ENCODE results near the gene GTF2H3.

The GTF2H3 gene

DNA sequence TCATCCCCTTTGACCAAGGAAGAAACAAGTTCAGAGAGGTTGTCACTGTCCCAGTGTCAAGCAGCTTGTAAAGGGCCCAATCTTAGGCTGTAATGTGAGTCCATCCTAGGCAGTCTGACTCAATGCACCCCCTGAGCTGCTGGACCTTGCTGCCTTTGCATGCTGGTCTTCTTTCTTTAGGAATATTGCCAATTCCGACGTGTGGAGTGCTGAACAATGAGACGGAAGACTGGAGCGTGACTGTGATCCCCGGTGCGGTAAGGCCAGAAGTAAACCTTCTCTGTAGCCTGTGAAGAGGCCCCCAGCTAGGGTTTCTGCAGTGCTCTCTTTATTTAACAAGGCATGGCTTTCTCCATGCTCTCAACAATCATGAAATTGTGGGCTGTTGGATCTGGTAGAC lies 38.2 kb downstream of the GTF2H3 start:
- no peaks in the 10 kb centered on the region for H4K20me1 ChIP-seq
- H3K4me1 ChIP-seq, result peaks cover 13% of the 10 kb centered on the region
- H3K4me3 ChIP-seq, result peak overlapping the region; percentile 85
- H3K4me2 ChIP-seq, result peak overlapping the region; percentile 100
- no peaks in the 10 kb centered on the region for H3K9me3 ChIP-seq
- H3K9ac ChIP-seq, result no peak overlapping the region
- peaks cover 12% of the 10 kb centered on the region; the same call in 1 of the 2 replicates for H3K36me3 ChIP-seq
- TF ChIP-seq Cebpa-rat (IDR thresholded peaks at IDR 0.05), result no peak
- no peak overlapping the region for H3K27ac ChIP-seq
- H3K27me3 ChIP-seq, result no peaks in the 10 kb centered on the region

DNA sequence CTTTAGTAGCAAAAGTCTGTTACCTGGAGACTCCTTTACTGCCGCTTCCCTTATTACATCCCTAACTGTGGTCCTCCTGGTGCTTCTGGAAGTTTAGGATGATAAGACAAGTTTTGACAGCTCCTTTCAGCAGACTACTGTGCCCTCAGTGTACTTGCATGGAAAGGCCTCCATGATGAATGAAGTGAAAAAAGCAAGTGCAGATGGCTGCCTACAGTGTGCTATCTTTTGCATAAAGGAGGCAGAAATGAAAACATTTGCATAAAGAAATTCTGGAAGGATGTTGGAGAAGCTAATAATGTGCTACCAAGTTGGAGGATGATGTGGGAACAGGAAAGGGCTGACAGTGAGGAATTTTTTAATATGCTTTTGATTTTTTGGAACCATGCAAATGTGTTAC lies 41.8 kb downstream of the GTF2H3 start:
- no peaks in the 10 kb centered on the region for H3K9me3 ChIP-seq
- no peak overlapping the region for H3K4me3 ChIP-seq
- H3K4me1 ChIP-seq, result peaks cover 13% of the 10 kb centered on the region
- H3K9ac ChIP-seq, result no peak overlapping the region
- peaks cover 19% of the 10 kb centered on the region; the same call in 1 of the 2 replicates for H3K36me3 ChIP-seq
- H3K27me3 ChIP-seq, result no peaks in the 10 kb centered on the region
- H4K20me1 ChIP-seq, result no peaks in the 10 kb centered on the region
- H3K27ac ChIP-seq, result no peak overlapping the region
- TF ChIP-seq Cebpa-rat (IDR thresholded peaks at IDR 0.05), result no peak
- no peak overlapping the region for H3K4me2 ChIP-seq

GRCh38 chr12:123676616-123677320 lies 43.1 kb downstream of the GTF2H3 start:
- H3K4me1 ChIP-seq, result peaks cover 3% of the 10 kb centered on the region
- H3K4me3 ChIP-seq, result no peak overlapping the region
- no peak overlapping the region for H3K27ac ChIP-seq
- peaks cover 21% of the 10 kb centered on the region; the same call in 1 of the 2 replicates for H3K36me3 ChIP-seq
- no peak for TF ChIP-seq Cebpa-rat (IDR thresholded peaks at IDR 0.05)
- H3K9ac ChIP-seq, result no peak overlapping the region
- H4K20me1 ChIP-seq, result no peaks in the 10 kb centered on the region
- H3K4me2 ChIP-seq, result no peak overlapping the region
- no peaks in the 10 kb centered on the region for H3K9me3 ChIP-seq
- H3K27me3 ChIP-seq, result no peaks in the 10 kb centered on the region

DNA sequence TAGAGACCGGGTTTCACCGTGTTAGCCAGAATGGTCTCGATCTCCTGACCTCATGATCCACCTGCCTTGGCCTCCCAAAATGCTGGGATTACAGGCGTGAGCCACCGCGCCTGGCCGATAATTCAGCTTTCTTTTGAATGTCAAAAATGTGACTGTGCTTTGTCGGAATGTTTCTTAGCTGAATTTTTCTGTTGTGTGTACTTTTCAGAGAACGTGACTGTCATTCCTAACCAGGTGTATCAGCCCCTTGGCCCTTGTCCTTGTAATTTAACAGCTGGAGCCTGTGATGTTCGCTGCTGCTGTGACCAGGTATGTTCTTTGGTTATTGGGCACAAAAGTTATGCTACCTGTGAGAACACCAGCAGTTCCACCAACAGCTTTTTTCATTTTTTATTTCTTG lies 45.4 kb downstream of the GTF2H3 start:
- Histone ChIP-seq H3K9me3 (no peaks in the 10 kb centered on the region), H3K4me1 (no peaks in the 10 kb centered on the region), H3K36me3 (peaks cover 21% of the 10 kb centered on the region; the same call in 1 of the 2 replicates), H3K27ac (no peak overlapping the region), H3K4me2 (no peak overlapping the region), H4K20me1 (no peaks in the 10 kb centered on the region), H3K9ac (no peak overlapping the region), H3K4me3 (no peak overlapping the region), H3K27me3 (no peaks in the 10 kb centered on the region)
- TF ChIP-seq Cebpa-rat (IDR thresholded peaks at IDR 0.05), result no peak

- Histone ChIP-seq H4K20me1 (no peaks in the 10 kb centered on the region), H3K27ac (no peak overlapping the region), H3K27me3 (no peaks in the 10 kb centered on the region), H3K4me1 (no peaks in the 10 kb centered on the region), H3K9me3 (no peaks in the 10 kb centered on the region), H3K36me3 (0 out of 2 replicates have a peak, but pooled peaks cover 9% of the 10 kb centered on the region), H3K4me2 (no peak overlapping the region), H3K9ac (no peak overlapping the region), H3K4me3 (no peak overlapping the region)
- TF ChIP-seq Cebpa-rat (IDR thresholded peaks at IDR 0.05), result no peak
Measured at GRCh38 chr12:123681605-123682004, 48.0 kb downstream of the GTF2H3 start.

GRCh38 chr12:123683964-123684363 lies 50.3 kb downstream of the GTF2H3 start:
- H3K4me2 ChIP-seq, result no peak overlapping the region
- no peak overlapping the region for H3K27ac ChIP-seq
- no peaks in the 10 kb centered on the region for H3K9me3 ChIP-seq
- H3K4me1 ChIP-seq, result no peaks in the 10 kb centered on the region
- no peak overlapping the region for H3K4me3 ChIP-seq
- H4K20me1 ChIP-seq, result no peaks in the 10 kb centered on the region
- no peak for TF ChIP-seq Cebpa-rat (IDR thresholded peaks at IDR 0.05)
- H3K9ac ChIP-seq, result no peak overlapping the region
- 0 out of 2 replicates have a peak, but pooled peaks cover 15% of the 10 kb centered on the region for H3K36me3 ChIP-seq
- H3K27me3 ChIP-seq, result no peaks in the 10 kb centered on the region

GRCh38 chr12:123686636-123687190 lies 53.1 kb downstream of the GTF2H3 start:
- Histone ChIP-seq H3K9ac (no peak overlapping the region), H3K4me1 (no peaks in the 10 kb centered on the region), H3K27me3 (no peaks in the 10 kb centered on the region), H3K4me3 (no peak overlapping the region), H3K36me3 (0 out of 2 replicates have a peak, but pooled peaks cover 12% of the 10 kb centered on the region), H3K4me2 (no peak overlapping the region), H3K9me3 (no peaks in the 10 kb centered on the region), H3K27ac (no peak overlapping the region), H4K20me1 (no peaks in the 10 kb centered on the region)
- TF ChIP-seq Cebpa-rat (IDR thresholded peaks at IDR 0.05), result no peak

DNA sequence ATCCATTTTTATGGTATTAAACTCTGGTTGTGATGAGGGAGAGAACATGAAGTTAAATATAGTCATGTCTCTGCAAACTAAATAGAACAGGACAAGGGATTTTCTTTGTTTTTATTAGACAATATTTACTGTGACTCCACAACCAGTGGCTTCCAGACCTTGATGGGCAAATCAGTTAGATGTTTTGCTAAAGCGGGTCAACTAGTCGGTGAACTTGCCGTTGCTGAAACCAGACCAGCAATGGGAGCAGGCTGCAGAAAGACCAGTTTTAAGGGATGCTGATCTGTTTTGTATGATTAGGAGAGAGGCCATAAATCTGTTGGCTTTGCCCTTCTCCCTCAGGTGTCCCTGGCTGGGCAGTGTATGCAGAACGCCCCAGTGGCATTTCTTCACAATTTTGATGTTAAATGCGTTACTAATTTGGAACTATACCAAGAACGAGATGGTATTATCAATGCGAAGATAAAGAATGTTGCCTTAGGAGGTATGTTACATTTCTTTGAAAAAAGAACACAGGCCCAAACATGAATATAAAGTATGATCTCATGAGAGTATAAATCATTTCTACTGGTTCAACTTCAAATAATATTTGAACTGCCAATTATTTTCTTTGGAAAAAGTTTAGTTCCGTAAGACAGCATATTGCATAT lies 56.7 kb downstream of the GTF2H3 start:
- Histone ChIP-seq H3K27me3 (no peaks in the 10 kb centered on the region), H3K9me3 (no peaks in the 10 kb centered on the region), H3K4me1 (no peaks in the 10 kb centered on the region), H3K36me3 (peaks cover 15% of the 10 kb centered on the region; the same call in 1 of the 2 replicates), H3K9ac (no peak overlapping the region), H3K27ac (no peak overlapping the region), H3K4me2 (no peak overlapping the region), H3K4me3 (no peak overlapping the region), H4K20me1 (no peaks in the 10 kb centered on the region)
- TF ChIP-seq Cebpa-rat (IDR thresholded peaks at IDR 0.05), result no peak

DNA sequence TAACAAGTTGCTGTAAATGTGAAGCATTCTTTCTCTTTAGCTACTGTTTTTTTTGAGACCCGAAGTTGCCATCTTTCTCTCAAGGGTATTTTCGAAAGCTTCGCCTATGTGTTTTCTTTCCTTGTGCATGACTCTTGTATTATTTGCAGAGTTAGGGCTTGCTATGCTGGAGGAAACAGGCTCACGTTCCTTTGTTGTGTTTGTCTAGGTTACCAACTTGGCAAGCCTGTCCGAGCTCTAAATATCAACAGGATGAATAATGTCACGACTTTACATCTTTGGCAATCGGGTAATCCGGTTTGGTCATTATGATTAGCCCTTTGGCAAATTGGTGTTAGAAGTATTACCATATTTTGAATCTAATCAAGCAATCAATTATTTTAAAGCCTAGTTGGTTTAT lies 62.6 kb downstream of the GTF2H3 start:
- Histone ChIP-seq H4K20me1 (no peaks in the 10 kb centered on the region), H3K27ac (no peak overlapping the region), H3K9ac (no peak overlapping the region), H3K9me3 (no peaks in the 10 kb centered on the region), H3K36me3 (peaks cover 24% of the 10 kb centered on the region; the same call in 1 of the 2 replicates), H3K27me3 (no peaks in the 10 kb centered on the region), H3K4me3 (no peak overlapping the region), H3K4me2 (no peak overlapping the region), H3K4me1 (no peaks in the 10 kb centered on the region)
- TF ChIP-seq Cebpa-rat (IDR thresholded peaks at IDR 0.05), result no peak

DNA sequence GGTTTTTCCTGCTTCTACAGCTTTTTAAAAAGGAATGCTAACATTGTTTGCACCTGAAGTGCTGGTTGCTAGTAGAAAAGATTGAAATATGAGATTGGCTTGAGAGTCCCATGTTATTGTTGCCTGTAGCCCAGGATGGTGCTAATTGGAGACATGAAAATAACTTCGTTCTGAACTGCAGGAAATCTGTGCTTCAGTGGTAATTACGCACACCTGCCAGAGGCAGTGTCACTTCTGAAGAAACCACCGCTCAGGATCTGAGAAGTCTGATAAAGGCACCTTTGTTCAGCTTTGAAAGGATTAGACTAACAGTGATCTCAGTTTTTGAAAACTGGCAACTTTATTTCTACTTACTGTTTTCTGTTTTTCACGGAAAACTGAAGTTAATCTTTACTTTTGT lies 63.0 kb downstream of the GTF2H3 start:
- no peak overlapping the region for H3K4me3 ChIP-seq
- no peak overlapping the region for H3K27ac ChIP-seq

More for the DNA sequence above, 63.0 kb downstream of the GTF2H3 start:
- H3K27me3 ChIP-seq, result no peaks in the 10 kb centered on the region
- no peak overlapping the region for H3K4me2 ChIP-seq
- no peak overlapping the region for H3K9ac ChIP-seq
- no peak for TF ChIP-seq Cebpa-rat (IDR thresholded peaks at IDR 0.05)
- no peaks in the 10 kb centered on the region for H4K20me1 ChIP-seq
- H3K9me3 ChIP-seq, result no peaks in the 10 kb centered on the region
- H3K36me3 ChIP-seq, result peaks cover 23% of the 10 kb centered on the region; the same call in 1 of the 2 replicates
- no peaks in the 10 kb centered on the region for H3K4me1 ChIP-seq

Data from BLaER1 (cell line).